NCI-H748 treated with DMSO at 0.1 percent for 48 hours (cell line): ENCODE measurements around the gene TTLL11.

Experiments
- DNase-seq: peaks from one replicate; lab custom pipeline; 2025; lab: John Stamatoyannopoulos, UW

The TTLL11 gene, protein sequence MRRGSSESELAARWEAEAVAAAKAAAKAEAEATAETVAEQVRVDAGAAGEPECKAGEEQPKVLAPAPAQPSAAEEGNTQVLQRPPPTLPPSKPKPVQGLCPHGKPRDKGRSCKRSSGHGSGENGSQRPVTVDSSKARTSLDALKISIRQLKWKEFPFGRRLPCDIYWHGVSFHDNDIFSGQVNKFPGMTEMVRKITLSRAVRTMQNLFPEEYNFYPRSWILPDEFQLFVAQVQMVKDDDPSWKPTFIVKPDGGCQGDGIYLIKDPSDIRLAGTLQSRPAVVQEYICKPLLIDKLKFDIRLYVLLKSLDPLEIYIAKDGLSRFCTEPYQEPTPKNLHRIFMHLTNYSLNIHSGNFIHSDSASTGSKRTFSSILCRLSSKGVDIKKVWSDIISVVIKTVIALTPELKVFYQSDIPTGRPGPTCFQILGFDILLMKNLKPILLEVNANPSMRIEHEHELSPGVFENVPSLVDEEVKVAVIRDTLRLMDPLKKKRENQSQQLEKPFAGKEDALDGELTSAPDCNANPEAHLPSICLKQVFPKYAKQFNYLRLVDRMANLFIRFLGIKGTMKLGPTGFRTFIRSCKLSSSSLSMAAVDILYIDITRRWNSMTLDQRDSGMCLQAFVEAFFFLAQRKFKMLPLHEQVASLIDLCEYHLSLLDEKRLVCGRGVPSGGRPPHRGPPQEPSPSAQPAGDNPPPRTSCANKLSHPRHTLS

DNA sequence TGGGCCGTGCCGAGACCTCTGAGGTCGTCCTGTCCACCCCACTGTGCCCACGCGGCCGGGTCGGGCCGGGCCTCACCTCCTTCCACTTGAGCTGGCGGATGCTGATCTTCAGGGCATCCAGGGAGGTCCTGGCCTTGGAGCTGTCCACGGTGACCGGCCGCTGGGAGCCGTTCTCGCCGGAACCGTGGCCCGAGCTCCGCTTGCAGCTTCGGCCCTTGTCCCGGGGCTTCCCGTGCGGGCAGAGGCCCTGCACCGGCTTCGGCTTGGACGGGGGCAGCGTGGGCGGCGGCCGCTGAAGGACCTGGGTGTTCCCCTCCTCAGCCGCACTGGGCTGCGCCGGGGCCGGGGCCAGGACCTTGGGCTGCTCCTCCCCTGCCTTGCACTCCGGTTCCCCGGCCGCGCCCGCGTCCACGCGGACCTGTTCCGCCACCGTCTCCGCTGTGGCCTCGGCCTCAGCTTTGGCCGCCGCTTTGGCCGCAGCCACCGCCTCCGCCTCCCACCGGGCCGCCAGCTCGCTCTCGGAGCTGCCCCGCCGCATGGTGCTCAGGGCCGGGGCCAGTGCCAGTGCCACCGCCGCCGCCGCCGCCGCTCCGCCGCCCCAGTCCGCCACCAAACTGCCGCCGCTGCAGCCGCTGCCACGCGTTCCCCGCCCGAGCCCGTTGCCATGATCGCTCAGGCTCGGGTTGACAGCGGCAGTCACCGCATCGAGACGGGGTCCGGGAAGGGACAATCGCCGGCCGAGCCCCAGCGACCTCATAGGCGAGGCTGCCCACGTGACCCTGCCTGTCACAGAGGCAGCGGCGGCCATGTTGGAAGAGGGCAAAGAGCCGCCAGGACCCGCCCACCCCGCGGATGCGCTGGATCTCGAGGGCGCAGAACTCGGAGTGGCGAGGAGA is at the start of gene TTLL11:
TSS of gene TTLL11 (minus strand) at position 698 of the 896 bp plus-strand sequence. CDS start at position 538, 160 bp downstream.
- peak; percentile 76 for DNase-seq

DNA sequence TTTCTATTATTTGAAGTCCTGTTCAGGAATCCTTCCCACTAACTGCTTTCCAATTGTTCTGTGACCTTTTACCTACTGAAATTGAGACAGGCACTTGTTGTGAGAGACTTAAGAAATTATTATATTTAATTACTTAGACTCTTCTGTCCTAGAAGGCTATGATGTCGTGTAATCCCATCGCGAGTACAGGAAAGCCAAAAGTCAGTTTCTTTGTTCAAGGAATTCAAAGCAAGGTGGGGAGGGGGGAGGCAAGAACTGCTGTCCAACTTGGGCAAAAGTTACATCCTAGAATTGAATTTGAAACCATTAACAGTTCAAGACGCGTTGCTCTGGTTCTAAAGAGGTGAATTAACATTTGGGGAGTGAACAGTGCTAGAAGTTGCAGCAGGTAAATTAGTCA is 48.6 kb upstream of the TTLL11 start:
- DNase-seq: no peak

DNA sequence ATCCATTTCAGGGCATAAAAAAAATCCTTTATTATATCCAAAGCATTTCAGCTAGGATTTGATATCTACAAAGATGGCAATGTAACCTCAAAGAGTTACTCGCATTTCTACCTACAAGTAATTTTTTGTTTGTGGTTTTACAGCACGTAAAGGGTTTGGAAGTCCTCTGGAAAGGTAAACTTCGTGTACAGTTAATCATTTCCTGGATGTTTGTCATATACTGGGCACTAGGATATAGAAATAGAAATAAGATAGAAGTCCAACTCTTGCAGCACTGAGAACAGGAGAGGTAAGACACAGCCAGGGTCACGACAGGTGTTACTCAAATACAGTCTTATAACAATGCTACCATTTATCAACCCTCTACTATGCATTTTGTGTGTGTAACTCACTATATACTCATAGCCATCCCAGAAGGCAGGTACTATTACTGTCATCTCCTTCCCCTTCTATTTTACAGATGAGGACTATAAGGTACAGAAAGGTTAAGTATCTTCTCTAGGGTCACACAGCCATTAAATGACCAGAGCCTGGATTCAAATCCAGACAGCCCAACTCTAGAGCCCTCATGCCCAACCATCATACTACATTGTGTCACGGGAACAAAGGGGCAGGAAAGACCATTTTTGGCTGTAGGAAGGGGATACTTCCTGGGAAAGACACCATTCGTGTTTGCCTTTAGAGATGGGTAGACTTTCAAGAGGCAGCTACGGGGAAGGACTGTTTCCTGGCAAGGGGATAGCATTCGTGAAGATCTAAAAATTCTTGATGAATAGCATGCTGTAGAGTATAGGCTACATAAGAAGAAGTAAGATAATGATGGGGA is 47.5 kb upstream of the TTLL11 start:
- DNase-seq: no peak

DNA sequence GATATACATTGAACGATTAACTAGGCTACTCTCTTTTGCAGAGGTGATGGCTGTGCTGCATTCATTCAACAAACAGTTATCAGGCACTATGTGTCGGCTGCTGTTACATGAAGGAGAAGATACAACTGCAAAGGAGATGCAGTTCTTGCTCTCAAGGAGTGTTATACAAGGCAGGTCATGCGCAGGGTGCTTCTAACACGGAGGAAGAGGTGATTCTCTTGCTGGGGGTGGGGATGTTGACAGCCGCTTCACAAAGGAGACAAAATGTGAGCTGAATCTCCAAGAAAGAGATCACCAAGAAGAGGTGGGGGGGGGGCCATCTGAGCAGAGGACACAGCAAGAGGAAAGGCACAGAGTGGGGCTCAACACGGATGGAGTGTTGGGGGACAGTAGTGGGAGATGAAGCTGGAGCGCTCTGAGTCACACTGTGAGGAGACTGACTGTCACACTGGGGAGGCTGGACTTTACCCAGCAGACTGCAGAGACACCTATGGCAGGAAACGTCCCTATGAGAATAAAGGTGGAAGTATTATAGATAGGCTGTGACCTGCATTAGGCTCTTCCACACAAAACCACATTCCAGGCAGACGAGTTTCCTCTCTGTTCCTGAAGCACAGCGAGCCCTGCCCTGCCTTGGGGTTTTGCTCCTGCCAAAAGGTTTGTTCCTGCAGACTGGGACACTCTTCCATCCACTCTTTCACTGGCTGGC is 45.6 kb upstream of the TTLL11 start:
- DNase-seq: no peak

DNA sequence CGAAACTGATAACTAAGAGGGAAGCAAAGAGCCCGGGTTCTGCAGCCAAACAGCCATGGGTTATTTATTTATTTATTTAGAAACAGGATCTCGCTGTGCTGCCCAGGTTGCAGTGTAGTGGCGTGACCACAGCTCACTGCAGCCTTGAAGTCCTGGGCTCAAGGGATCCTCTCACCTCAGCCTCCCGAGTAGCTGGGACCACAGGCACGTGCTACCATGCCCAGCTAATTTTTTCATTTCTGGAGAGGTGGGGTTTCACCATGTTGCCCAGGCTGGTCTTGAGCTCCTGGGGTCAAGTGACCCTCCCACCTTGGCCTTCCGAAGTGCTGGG is 42.4 kb upstream of the TTLL11 start:
- DNase-seq: no peak

DNA sequence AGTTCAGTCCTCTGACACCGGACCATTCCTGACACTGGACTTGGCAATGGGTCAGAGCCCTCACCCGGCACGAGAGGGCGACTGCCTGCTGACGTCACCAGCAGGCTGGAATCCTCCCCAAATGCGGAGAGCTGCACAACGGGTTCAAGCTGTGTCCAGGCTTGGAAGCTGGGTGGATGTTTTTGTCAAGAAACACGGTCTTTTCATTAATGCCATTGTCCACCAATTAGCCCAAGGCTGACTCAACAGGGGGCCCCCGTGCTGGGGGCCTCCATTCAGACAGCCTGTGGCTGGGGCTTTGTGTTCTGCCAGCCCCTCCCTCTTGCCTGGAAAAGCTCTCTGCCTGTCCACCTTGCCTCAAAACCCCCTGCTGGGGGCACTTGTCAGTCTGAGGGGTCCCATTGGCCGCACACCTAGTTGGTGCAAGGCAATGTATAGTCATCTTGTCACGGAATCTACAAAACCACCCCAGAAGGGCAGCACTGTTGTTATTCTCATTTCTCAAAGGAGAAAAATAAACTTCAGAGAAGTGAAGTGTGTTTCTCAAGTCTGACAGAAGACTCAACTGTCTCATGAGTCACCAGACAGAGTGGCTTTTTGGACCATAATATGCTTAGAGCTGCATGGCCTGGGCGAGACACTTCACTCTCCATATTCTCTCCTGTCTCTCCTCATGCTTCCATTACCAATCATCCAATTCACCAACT is 41.9 kb upstream of the TTLL11 start:
- DNase-seq: no peak

DNA sequence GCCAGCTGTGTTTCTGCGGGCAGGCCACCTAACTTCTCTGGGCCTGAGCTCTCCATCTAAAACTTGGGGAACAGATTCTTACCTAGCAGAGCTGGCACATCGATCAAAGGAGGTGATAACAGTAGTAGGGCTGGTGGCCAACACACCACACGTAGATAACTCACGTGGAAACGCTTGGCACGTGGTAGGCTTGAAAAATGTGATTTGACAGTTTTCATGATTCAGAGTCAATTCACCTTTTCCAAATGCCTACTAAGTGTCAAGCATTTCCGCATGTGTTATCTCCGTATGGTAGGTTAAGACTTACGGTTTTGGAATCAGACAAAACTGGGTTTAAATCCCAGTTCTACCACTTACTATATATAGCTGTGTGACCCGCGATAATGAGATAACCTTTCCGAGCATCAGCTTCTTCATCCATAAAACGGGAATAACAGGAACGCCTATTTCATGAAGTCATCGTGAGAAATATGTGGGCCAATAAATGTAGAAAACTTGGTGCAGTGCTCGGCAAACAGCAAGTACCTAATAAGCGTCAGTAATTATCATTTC is 41.0 kb upstream of the TTLL11 start:
- no peak for DNase-seq

DNA sequence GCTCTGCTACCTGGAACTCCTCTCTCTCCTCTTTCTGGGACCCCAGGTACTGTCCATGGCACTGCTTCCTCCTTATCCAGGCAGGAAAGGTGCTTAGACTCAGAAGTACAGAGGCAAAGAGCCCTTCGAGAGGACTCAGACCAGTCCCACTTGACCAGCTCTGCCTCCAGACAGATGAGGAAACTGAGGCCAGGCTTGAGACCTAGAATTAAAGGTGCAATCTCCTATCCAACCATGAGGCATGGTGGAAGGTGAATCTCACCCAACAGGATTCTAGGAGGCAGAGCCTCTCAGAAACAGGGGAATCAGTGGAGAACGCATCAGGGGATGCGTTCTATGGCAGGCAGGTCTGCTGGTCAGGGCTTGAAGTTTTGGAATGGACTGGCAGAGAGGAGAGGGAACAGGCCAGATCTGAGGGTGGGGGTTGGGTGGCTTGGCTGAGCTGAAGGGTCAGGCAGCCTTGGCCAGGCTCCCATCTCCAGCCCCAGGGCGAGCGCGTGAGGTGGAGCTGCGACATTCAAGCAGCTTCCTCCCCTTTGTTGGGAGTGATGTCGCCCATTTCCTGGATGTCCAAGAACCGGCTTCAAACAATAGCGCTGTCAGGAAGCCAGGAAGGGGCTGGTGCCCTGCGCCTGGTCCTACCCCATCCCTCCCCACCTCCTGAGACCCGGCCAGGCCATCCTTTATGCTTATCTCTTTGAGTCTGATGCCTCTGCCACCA is 40.3 kb upstream of the TTLL11 start:
- DNase-seq: no peak

DNA sequence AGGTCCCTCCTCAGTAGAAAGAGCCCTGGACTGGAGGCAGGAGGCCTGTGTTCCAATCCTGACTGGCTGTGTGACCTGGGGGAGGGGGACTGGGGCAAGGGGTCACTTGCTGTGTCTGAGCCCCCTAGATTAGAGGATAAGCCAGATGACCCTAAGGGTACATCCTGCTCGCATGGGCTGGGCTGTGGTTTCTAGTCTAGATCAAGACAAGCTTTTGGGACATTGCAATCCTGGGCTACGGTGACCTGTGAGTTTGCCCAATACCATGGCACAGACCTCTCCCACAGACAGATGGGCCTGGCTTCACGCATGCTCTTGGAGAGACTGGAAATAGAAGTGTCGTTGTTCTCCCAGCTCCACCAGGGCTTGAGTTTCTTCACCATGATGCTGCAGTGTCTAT is 39.4 kb upstream of the TTLL11 start:
- DNase-seq: no peak

DNA sequence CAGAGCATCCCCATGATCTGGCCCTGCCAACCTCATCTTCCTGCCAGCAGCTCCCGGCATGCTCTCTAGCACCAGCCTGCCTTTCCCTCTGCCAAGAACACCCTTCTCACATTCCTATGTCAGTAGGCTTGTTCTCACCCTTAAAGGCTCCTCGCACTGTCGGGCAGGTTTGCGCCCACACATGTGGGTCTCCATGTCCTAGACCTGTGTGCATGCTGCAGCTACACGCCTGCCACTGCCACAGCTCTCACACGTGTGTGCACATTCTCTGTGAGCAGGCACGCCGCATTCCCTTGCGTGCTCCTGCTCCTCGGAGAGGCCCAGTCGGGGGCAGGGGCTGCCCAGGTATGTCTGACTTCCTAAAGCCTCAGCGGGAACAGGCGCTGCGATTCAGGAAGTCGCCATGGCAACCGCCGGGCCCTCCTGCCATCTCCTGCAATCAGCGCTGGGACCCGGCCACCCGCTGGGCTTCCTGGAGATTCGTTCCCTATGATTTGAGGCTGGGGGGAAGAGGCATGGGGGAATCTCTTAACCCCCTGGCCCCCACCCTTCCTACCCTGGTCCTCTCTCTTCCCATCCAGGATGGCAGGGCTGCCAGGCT is 38.4 kb upstream of the TTLL11 start:
- DNase-seq: peak; percentile 3

DNA sequence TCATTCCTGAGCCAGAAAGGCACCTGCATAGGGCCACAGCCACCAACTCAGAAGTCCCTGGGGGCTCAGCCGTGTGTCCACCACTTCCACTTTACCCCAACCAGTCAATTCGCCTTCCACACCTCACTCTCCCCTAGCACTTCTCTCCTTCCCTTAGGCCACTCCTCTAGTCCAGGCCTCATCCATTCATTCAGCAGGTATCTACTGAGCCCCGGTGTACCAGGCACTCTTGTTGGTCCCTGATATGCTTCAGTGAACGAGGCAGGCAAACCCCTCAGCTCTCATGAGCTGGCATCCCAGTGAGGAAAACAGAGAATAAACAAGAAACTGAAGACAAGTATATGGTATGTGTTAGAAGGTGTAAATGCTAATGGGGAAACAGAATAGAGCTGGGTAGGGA is 37.7 kb upstream of the TTLL11 start:
- no peak for DNase-seq

DNA sequence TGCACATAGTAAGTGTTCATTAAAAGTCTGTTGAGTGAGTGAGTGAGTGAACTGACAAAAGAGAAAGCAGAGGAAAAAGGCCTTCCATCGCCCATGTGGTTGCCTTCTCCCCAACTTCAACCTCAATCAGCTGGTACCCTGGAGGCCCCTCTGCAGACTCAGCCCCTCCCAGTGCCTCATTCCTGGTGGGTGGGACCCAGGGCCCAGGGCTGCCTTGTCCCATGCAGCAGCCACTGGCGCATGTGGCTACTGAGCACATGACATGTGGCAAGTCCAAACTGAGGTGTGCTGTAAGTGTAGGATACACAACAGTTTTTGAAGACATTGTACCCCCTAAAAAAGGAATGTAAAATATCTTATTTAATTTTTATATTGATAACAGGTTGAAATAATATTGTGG is 36.9 kb upstream of the TTLL11 start:
- no peak for DNase-seq

DNA sequence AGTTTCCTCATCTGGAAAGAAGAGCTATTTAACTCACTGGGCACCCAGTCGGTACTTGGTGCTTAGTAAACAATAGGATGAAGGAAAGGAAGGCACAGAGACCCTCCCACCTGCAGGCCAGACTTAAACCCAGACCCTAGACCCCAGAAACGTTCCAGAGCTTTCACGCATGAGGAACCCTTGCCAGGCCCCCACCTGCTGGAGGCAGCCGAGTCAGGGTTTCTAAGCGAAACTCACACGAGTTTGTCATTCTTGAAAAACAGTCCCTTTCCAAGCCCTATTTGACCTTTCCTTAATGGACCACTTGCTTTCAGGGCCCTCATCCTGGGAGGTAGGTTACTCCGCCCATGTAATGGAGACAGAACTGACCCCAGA is 35.8 kb upstream of the TTLL11 start:
- no peak for DNase-seq

DNA sequence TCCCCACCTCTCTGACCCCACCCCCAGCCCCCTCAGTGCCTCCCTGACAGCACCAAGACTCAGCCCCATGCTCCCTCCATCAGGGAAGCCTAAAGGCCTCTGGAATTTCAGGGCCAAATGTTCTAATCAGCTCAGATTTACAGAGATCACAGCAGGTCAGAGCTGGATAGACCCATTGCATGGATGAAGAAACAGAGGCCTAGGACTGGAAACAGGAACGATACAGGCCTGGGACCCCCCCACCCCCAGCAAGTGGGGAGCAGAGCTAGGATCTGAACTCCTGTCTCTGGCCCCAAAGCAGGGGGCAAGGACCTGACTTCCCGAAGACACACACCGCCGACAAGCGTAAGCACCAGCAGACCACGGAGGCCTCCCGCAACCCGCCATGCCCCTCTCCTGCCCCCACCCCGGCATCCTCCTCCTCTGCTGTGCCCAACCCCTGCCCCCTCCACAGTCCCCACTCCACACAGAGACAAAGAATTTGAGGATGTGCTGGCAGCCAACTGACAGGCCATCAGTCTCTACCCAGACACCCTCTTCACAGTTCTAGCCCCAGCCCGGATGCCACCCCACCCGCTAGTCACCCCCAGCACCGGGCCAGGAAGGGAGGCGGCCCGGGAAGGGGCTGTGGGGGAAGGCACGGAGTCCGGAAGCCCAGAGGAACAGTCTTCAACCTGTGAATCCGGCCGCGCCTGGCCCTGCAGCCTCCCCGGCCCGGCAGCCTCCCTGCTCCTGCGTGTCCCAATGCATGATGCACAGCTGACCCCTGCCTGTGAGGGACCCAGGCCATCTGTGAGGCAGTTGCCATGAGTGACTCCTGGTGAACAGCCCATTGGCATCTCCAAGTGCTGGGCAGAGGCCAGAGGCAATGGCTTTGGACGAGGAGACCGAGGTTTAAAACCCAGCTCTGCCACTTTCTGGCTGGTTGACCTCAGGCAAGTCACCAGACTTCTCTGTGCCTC is 35.2 kb upstream of the TTLL11 start:
- DNase-seq: no peak

DNA sequence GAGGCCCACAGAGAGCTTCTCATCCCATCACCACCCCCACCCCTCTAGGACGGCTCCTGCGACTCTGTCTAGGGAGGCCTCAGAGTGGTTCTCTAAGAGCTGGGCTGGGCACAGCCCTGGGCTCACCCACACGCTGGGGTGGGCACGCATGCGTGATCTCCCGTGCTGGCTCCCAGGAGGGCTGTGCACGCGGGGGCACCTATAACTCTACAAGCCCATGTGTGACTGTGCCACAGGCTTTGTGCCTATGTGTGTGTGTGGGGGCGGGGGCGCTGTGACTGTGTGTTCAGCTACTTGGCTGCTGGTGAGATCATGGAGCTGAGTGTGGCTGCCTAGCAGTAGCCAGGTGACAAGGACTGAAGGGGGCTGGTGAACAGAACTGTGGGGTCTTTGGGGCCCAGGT is 34.3 kb upstream of the TTLL11 start:
- DNase-seq: no peak

DNA sequence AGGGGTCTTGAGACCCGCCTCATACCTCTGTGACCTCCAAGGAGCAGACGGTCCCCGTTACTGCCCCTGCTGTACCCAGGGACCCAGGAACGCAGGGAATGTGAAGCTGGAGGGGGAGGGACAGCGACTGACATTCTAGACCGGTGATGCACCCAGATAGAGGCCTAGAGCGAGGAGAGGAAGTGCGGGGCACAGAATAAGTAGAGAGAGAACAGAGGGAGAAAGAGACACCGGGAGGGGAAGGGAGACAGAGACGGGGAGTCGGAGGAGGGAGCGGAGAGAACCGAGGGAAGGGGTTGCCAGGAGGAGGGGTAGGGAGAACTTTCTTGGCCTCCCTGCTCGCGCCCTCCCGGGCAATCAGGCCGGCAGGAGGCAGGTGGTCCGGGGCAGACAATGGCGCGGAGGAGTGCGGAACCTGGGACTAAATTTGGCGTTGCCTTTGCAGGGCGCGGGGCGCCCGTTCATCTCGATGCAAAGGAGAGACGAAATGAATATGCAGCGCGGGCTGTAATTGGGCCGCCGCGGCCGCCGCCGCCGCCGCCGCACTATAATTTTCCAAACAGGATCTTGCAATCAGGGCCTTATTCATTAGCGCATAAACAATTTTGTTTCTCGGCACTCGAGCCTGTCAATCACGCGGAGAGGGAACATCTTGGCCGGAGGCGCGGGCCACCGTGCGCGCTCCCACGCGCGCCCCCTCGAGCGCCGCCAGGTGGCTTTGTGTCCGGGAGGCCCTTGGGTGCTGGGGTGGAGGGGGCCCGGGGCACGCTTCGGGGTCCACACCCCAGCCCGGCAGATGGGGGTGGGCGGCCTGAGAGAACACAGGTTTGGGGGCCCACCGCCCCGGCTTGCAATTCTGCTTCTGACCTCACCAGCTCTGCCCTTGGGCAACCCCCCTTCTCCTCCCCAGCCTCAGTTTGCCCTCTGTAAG is 33.5 kb upstream of the TTLL11 start:
- DNase-seq: no peak
